Activated naive CD4-positive, alpha-beta T cell treated with anti-CD3 and anti-CD28 coated beads for 36 hours (primary cell): Measurements from ENCODE around the gene ZBTB21. TPM values are rescaled to one million over a fixed set of nuclear protein-coding genes. Genes with fewer than 3 reads are reported as not detected.
"Not testable (repeated sequence)": the region's sequence is repeated elsewhere in the genome, so short reads cannot be mapped to it uniquely, and the experiment has no call there.

Experiments used
- CTCF ChIA-PET: fragments of 350-600 bp; sonication (Branson Sonifier 250); formaldehyde crosslinking; loops from one replicate; lab custom pipeline; 2021; ENCODE audit warnings: antibody characterized with exemption; lab: Charles Lee
- DNase-seq: peaks from one replicate; pipeline ENCODE4 v3.0.0-alpha.2; 2020
- H3K27ac Mint-ChIP-seq: one replicate; pipeline ENCODE4 v1.8.0; 2021; ENCODE audit warnings: mild to moderate bottlenecking, mixed read lengths
- H3K27me3 Mint-ChIP-seq: one replicate; pipeline ENCODE4 v1.8.0; 2021; ENCODE audit warnings: low read depth, mixed read lengths
- H3K36me3 Mint-ChIP-seq: one replicate; pipeline ENCODE4 v1.8.0; 2021; ENCODE audit warnings: low read depth, mixed read lengths
- H3K4me1 Mint-ChIP-seq: one replicate; pipeline ENCODE4 v1.8.0; 2021; ENCODE audit warnings: low read depth, mixed read lengths
- H3K4me3 Mint-ChIP-seq: one replicate; pipeline ENCODE4 v1.8.0; 2021; ENCODE audit warnings: mild to moderate bottlenecking, moderate library complexity, mixed read lengths
- H3K9me3 Mint-ChIP-seq: one replicate; pipeline ENCODE4 v1.8.0; 2021; ENCODE audit warnings: mixed read lengths
- intact Hi-C: fragments of 100-400 bp; cut with micrococcal nuclease; formaldehyde crosslinking; loops from one replicate; pipeline ENCODE4 v1.15.1; 2023
- total RNA-seq, 2 experiments: library from RNA; stranded (reverse); gene quantifications; one replicate each; pipeline ENCODE4 v1.2.3, GENCODE V29; 2021

ZBTB21 gene
- total RNA-seq, 2 experiments from 2014 or later = 27.8 to 28.0 TPM

DNA sequence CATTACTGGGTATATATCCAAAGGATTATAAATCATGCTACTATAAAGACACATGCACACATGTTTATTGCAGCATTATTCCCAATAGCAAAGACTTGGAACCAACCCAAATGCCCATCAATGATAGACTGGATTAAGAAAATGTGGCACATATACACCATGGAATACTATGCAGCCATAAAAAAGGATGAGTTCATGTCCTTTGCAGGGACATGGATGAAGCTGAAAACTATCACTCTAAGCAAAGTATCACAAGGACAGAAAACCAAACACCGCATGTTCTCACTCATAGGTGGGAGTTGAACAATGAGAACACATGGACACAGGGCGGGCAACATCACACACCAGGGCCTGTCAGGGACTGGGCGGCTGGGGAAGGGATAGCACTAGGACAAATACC is 60.5 kb downstream of the ZBTB21 start:
- intact Hi-C loops, H3K27ac Mint-ChIP-seq, H3K27me3 Mint-ChIP-seq, H3K36me3 Mint-ChIP-seq, H3K4me1 Mint-ChIP-seq, CTCF ChIA-PET, H3K4me3 Mint-ChIP-seq, H3K9me3 Mint-ChIP-seq, DNase-seq: not testable (repeated sequence)

DNA sequence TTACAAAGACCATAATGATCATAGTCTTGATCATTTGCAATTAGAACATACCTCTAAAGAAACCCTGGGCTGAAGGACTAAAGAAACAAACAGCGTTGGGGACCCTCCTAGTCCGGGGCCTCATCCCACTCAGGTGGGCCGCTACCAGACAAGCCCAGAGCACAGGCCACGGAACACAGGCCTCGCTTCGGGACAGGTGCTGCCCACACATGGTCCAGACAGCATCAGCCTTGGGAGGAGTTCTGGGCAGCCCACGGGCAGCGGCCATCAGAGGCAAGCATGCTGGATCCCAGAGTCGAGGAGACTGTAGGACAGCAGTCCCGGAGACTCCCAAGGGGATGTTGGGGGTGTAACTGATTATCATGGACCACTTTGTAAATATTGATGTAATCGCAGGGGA is 61.3 kb downstream of the ZBTB21 start:
- Mint-ChIP-seq H3K4me3 (no peak overlapping the region), H3K27me3 (no peaks in the 10 kb centered on the region), H3K36me3 (no peaks in the 10 kb centered on the region), H3K4me1 (peaks cover 3% of the 10 kb centered on the region), H3K27ac (no peak overlapping the region), H3K9me3 (no peaks in the 10 kb centered on the region)
- DNase-seq = no peak
- intact Hi-C loops = no loop called here
- CTCF ChIA-PET = no interaction called here

DNA sequence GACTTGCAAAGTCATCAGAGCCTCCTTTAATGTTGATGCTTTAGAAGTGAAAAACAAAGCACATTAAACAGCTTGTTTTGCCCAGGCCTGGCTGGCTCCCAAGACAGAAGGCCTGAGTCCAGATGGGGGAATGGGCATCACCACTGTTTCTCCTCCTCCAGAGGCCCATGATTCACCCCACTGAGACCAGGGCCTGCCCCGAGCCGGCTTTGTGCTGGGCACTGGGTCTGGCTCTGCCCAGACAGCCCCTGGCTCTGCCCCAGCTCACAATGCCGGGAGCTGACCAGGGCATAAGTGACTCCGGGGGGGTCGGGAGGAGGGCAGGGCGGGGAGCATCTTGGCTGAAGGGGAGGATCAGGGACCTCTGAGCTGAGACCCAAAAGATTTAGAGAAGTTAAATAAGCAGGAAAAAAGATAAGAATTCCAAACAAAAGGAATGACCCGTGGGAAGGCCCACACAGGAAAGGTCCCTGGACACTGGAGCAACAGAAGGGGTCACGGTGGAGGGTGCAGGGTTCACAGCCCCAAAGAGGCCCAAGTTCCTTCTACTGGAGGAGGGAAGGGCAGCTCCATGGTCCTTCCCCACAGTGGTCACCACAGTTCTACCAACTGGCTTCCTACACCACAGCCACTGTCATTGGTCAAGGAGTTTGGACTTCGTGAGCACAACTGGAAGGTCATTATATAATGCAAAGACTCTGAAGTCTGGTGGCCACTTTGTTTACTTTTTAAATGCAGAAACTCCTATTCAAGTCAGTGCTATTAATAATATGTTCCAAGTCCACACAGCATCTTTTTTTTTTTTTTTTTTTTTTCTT is 61.9 kb downstream of the ZBTB21 start:
- no peak for DNase-seq
- H3K9me3 Mint-ChIP-seq = no peaks in the 10 kb centered on the region
- no peaks in the 10 kb centered on the region for H3K36me3 Mint-ChIP-seq
- H3K4me1 Mint-ChIP-seq = peaks cover 3% of the 10 kb centered on the region
- H3K4me3 Mint-ChIP-seq = no peak overlapping the region
- H3K27ac Mint-ChIP-seq = no peak overlapping the region
- no peaks in the 10 kb centered on the region for H3K27me3 Mint-ChIP-seq
- intact Hi-C loops = no loop called here
- CTCF ChIA-PET = interaction anchor here (0.9 kb wide), 1 partner anchor 169 kb away, joined by 4 read pairs; no protein-coding TSS in a partner anchor

DNA sequence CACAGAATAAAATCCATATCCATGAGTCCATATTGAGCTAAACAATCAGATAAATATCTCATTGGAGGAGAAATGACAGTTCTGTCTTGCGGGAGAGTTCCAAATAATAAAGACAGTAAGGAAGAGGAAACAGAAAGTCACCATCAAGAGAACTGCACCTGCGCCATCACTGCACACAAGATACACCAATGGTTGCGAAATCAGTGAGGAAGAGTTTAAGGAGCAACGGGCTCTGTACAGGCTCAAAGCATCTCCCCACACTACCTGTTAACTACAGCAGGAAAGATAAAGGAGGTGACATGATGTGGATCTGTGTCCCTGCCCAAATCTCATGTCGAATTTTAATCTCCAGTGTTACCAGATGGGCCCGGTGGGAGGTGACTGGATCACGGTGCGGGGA is 64.2 kb downstream of the ZBTB21 start:
- intact Hi-C loops = no loop called here
- Mint-ChIP-seq H3K36me3 (no peaks in the 10 kb centered on the region), H3K27me3 (no peaks in the 10 kb centered on the region), H3K4me3 (no peak overlapping the region), H3K9me3 (no peaks in the 10 kb centered on the region), H3K27ac (no peak overlapping the region), H3K4me1 (no peaks in the 10 kb centered on the region)
- DNase-seq = no peak
- CTCF ChIA-PET = no interaction called here

DNA sequence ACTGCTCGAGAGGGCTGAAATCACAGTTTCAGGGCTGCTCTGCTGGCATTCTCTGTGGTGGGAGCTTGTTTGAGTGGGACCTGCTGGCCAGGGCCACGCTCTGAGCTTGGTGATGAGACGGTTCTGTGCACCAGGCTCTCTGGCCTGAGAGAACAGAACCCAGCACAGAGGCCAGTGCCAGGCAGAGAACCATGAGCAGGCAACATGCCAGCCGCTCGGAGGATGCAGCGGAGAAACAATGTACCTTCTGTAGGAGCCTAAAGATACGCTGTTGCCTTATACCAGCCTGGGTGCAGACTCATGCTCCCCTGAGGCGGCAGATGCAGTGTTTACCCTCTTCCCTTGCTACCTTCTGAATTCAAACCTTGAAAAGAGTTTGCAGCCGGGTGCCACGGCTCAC is 66.3 kb downstream of the ZBTB21 start:
- DNase-seq = no peak
- intact Hi-C loops = no loop called here
- Mint-ChIP-seq H3K9me3 (no peaks in the 10 kb centered on the region), H3K4me3 (no peak overlapping the region), H3K36me3 (no peaks in the 10 kb centered on the region), H3K27ac (no peak overlapping the region), H3K27me3 (no peaks in the 10 kb centered on the region), H3K4me1 (no peaks in the 10 kb centered on the region)
- CTCF ChIA-PET = interaction anchor here (1.0 kb wide), 1 partner anchor 66 kb away, joined by 4 read pairs; no protein-coding TSS in a partner anchor

DNA sequence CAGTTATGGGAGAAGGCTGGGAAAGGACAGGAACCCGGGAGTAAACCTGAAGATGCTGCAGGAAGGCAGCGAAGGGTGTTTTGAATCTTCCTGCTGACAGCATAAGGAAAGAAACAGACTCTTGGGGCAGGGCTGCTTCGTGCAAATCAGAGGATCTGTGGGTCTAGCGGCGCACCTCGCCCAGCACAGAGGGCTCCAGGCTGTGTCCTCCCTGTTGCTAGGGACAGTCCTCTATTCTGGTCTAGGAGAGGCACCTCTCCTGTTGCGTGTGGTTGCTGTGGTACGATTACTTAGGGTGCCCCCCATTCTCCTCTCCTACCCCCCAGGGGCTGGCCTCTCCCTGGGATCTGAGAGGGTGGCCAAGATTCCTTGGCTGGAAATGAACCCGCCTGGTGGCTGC is 67.7 kb downstream of the ZBTB21 start:
- DNase-seq = no peak
- CTCF ChIA-PET = no interaction called here
- no peaks in the 10 kb centered on the region for H3K27me3 Mint-ChIP-seq

DNA sequence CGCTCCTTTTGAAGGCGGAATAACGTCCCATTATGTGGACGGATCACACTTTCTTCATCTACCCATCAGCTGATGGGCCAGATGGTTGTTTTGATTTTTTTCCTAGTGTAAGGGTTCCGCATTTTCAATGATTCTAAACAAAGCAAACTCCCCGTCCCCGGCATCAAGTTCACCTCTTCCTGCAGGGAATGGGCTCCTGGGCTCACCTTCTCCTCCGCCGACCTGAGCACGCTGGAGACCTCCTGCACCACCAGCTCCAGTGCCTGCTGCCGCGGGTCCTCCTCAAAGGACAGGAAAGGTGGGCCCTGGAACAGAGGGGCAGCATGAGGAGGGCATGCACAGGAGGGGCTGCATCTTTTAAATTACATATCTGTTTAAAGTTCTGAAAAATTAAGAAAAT is 68.2 kb downstream of the ZBTB21 start:
- Mint-ChIP-seq H3K4me1 (no peaks in the 10 kb centered on the region), H3K4me3 (no peak overlapping the region), H3K27ac (no peak overlapping the region), H3K9me3 (no peaks in the 10 kb centered on the region), H3K36me3 (no peaks in the 10 kb centered on the region), H3K27me3 (no peaks in the 10 kb centered on the region)
- CTCF ChIA-PET = no interaction called here
- intact Hi-C loops = no loop called here
- no peak for DNase-seq

More for the DNA sequence above, 67.7 kb downstream of the ZBTB21 start:
- intact Hi-C loops = no loop called here
- H3K9me3 Mint-ChIP-seq = no peaks in the 10 kb centered on the region
- H3K27ac Mint-ChIP-seq = no peak overlapping the region
- H3K36me3 Mint-ChIP-seq = no peaks in the 10 kb centered on the region
- no peak overlapping the region for H3K4me3 Mint-ChIP-seq
- no peaks in the 10 kb centered on the region for H3K4me1 Mint-ChIP-seq

DNA sequence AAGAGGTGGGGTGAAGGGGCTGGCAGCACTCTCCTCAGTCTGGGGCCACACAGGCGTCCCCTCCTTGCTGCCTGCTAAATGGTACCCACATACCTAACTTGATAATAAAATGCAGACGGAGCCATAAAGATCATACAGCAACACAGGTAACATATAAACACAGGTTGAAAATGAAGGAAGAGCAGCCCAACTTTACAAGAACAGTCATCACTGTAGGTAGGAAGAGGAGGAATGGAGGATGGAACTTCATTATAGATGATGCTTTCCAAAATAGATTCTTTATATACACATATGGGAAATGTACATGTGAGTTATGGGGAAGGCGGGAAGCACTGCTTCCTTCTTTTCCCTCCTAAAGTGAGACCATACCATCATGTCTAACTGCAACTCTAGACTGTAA is 69.7 kb downstream of the ZBTB21 start:
- intact Hi-C loops = no loop called here
- no peaks in the 10 kb centered on the region for H3K27me3 Mint-ChIP-seq
- H3K27ac Mint-ChIP-seq = no peak overlapping the region
- H3K9me3 Mint-ChIP-seq = no peaks in the 10 kb centered on the region
- H3K4me1 Mint-ChIP-seq = no peaks in the 10 kb centered on the region
- DNase-seq = no peak
- CTCF ChIA-PET = no interaction called here
- no peak overlapping the region for H3K4me3 Mint-ChIP-seq
- no peaks in the 10 kb centered on the region for H3K36me3 Mint-ChIP-seq

DNA sequence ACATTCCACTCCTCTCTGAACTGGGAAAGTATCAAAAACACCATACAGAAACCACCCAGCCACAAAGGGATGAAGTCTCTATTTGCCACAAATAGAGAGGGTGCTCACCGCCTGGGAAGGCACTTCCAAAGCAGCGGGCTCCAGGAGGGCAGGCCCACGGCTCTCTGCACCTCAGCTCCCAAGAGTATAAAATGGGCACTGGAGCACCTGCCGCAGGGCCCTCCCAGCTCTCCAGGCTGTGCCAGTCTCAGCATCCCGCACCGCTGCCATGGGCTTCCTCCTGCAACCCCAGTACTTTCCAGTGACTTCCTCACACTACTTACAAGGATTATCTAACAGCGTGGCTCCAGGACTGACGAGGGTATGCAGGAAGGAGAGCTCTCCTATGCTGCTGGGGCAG is 70.8 kb downstream of the ZBTB21 start:
- Mint-ChIP-seq H3K27ac (no peak overlapping the region), H3K4me1 (no peaks in the 10 kb centered on the region), H3K4me3 (no peak overlapping the region), H3K27me3 (no peaks in the 10 kb centered on the region), H3K36me3 (no peaks in the 10 kb centered on the region), H3K9me3 (no peaks in the 10 kb centered on the region)
- DNase-seq = no peak
- CTCF ChIA-PET = no interaction called here
- intact Hi-C loops = no loop called here

Other genes with a start within 250 kb of the ZBTB21 start
- under 1 TPM; 0.33 to 0.49 TPM for gene RIPK4, start 243.3 kb downstream of the ZBTB21 start, total RNA-seq
- 1 to 10 TPM; 9.6 to 9.8 TPM for gene PRDM15, start 131.0 kb downstream of the ZBTB21 start, total RNA-seq
- gene C2CD2, start 56.3 kb downstream of the ZBTB21 start, total RNA-seq = 1 to 10 TPM; 6.9 to 7.3 TPM
- not detected for gene UMODL1, start 61.0 kb upstream of the ZBTB21 start, total RNA-seq
- 10 to 100 TPM; 27.8 to 28.7 TPM for gene ABCG1, start 208.8 kb upstream of the ZBTB21 start, total RNA-seq